IPS-NIHi7 (cell line): ENCODE results near the gene GPC6.

Experiments used
- DNase-seq: peaks from one replicate; pipeline ENCODE4 v3.0.0; 2012; ENCODE audit warnings: mixed read lengths; ENCODE audit errors: extremely low spot score

GPC6 gene

DNA sequence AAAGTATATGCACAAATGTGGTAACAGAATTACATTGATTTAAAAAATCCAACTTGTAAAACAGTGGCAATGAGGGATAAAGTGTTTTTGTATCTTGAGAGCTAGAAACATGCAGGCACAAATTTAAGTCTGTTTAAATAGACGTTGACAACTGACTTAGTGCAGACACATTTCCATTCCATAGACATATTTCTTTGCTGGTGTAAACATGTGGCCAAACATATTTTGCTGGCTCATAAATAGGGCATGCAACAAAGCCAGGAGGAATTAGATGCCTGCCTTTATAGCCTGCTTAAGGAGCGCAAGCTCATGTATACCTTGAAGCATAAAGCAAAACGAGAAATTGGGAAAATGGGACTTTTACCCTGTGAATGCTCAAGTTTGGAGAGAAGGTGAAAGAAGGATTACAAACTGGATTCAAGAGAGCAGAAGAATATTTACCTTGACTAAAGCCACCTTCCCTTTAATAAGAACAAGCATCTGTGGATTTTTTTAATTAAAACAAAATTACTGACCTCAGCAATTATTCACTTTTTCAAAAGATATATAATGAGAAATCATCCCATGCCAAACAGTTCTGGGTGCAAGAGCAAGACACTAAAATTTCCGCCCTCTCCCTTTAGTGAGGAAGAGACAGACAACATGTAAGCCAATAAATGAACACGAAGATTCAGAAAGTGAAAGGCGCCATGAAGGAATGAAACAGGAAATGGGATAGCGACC, 1181.9 kb downstream of the GPC6 start:
- DNase-seq = no peak

DNA sequence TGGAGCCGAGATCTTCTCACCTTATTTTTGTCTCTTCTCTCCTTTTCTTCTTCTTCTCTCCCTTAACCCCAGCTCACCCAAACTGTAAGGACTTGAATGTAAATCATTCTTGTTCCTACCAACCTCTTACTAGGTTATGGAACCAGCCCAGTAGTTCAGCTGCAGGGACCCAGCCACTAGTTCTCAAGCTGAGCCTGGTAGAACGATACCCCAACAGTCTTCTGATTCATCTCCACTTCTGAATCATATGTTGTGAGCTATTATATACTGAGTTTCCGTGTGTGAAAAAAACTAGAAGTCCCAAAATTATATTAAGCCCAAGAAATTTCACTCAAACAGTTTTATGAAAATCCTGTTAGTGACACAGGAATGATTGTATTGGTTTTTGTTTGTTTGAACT, 1185.1 kb downstream of the GPC6 start:
- no peak for DNase-seq

DNA sequence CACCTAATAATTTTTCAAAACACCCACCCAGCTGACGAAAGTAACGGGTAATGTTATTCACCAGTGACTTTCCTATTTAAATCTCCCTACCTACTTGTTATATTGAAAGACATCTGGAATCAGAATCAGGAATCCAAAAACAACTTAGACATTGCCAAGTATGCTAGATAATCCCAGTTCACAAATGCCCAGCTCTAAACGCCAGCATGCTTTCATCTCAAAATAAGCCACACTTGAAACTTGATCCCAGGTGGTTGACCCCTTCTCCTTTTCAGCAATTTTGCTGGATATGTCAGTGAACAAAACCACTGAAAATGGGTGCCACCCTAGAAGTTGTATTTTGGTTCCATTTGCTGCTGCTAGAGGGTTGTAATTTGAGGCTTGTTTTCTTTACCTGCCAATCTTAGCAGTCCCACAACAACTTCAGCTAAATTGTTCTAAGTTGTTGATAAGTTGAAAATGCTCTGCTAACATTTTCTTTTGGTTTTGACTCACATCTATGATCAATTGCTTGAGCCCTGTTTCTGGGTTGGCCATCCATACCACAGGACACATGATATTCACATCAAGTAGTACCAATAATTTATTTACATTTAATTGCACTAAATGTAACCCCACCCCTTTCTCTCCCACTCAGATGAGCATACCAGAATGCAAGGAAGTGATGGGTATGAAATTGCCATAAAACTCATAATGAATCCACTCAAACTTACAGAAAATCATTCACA, 1186.4 kb downstream of the GPC6 start:
- DNase-seq = no peak

DNA sequence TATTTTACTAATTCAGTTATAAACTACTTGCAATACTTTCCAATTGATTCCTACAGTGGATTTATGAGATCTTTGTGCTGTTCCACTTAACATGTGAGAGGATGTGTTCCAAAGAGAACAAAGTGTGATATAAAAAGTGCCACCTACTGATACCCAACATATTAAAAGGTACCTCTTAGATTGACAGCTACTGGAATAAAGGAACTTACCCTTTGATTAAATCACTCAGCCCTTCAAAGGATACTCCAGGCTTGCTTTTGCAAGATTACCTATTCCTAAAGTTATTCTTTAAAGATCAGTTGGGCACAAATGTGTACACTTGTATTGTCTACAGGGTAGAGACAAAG, 1187.0 kb downstream of the GPC6 start:
- DNase-seq = no peak

DNA sequence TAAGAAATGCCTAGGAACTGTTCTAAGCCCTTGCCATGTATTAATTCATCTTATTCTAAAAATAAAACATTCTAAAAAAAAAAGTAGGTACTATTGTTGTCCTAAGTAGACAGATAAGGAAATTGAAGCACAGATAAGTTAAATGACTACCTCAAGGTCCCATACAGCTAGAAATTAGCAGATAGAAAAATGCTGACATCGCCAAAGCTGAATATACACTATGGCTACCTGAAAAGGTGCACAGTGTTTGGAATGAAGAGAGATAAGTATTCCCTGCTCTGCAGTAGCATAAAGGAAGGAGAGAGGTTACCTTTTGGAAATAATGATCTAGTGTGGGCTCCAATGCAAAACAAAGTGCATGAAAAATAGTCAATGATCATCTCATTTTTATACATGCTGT, 1187.5 kb downstream of the GPC6 start:
- DNase-seq = no peak

DNA sequence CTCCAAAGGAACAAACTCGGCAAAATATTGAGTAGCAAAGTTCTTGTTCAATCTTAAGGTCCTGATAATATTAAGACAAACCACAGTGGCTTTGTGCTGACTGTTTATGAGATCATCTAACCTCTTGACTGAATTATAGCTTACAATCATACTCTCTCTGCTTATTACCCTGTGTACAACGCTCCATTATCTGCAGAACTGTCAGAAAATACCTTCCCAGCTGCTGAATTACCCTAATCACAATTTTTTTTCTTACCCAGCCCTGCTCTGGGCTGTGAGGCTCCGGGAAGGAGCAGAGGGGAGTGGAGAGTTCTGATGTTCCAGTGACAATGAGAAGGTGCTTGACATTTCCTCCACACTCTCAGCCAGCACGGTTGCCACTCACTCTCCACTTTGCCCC, 1188.1 kb downstream of the GPC6 start:
- no peak for DNase-seq

DNA sequence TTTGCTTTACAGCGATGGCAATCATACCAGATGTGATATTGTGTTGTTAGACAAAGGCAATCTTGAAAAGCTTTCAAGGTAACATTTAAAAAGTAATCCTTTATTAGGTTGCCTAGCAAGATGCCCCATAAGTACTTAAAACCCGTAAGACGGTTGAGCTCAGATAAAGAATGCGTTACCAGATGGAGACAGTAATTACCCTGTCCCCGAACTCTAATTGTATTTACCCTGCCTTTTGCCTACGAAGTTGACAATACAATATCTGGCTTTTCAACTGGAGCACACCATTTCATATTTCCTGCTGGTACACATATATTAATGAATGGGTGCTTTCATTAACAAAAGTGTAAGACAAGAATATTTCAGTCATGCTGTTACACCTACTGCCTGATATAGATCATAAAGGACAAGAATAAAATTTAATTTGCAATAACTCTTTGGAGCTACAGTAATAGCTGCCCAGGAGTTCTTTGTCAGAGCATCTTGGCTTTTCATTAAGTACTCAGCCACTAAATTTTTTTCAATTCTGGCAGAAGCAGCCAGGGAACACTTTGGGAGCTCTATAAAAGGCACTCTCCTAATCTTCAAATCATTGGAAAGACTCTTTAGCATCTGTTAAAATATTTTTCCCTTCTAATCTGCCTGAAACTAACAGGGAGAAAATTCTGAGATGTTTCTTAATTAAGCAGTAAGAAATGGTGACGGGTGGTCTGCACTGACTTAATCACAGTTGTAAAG, 1189.1 kb downstream of the GPC6 start:
- DNase-seq = no peak

DNA sequence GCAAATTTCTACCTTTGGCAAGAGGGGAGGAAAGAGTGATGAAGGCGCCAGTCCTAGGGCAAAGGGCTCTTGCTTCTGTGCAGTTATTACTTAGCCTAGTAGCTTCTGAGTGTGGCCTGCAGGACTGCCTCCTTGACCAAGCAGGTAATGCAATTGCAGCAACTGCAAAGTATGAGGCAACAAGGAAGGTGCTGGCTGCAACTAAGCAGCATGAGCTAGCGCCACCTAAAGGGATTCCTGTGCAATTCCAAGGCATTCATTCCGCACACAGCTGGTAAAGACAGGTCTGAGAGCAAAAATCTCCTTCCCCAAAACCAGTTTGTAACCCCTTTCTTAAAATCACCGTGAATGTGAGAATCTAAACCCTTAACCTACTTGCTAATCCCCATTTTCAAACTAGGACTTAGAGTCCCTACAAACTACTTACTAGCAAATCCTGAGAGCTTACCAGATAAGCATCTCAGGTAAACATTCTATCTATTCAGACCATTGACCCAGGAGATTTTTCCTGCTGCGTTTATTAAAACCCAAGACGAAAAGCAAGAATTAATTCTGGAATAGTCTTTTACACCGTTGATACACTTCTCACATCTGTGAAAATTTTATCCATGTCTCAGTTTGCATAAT, 1190.0 kb downstream of the GPC6 start:
- DNase-seq = peak; percentile 73

DNA sequence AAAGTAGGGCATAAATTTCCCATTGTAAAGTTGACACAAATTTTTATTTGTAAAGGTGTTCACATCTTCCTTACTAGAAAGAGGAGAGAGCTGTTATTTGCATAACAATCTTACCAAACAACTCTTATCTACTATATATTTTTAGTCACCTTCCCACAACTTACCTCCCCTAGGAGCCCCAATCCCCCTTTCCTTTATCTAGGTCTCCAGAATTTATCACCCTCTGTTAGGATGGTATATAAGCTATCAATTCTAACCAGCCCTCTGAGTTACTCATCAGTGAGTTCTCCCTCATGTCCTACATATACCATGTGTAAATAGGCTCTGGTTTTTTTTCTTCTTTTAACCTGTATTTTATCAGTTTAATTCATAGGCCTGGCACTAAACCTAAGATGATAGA, 1190.7 kb downstream of the GPC6 start:
- no peak for DNase-seq

DNA sequence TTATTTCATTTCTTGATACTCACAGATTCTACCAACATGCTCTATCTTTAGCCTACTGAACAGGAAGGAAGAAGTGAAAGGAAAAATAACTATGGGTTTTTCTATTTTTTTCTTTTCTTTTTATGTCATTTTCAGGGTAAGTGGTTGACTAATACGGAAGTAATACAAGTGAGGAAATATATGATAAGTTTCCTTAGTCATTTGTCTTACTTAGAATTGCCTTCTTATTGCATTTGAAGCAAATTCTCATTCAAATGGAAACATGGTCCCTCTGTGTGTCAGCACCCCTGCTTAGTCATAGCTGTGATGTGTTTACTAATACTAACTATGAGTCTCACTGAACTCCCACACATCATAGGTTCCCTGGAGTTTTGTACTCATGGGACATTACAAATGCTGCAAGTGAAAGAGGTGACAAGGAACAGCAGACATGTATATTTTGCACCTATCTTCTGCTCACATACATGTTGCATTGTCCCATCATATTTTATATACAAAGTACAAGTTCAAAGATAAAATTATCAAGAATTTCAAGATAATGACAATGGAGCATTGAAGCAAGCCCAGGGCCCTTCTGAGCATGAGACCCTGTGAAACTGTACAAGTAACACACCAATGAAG, 1192.8 kb downstream of the GPC6 start:
- DNase-seq = no peak

DNA sequence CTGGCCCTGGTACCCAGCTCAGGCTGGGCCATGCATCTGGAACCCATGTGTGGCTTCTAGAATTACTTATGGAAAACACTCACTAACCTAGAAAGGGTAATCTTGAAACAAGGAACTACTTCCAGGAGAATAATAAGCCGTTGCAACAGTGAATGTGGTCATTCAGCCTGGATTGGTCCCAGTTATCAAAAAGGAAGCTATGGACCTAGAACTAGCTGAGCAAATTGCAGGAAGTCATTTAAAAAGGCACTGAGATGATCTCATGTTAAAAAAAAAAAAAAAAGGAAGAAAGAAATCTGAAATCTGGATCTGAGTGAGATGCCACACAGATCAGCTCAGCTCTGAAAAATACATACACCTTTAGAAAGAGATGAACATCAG, 1193.3 kb downstream of the GPC6 start:
- DNase-seq = no peak

DNA sequence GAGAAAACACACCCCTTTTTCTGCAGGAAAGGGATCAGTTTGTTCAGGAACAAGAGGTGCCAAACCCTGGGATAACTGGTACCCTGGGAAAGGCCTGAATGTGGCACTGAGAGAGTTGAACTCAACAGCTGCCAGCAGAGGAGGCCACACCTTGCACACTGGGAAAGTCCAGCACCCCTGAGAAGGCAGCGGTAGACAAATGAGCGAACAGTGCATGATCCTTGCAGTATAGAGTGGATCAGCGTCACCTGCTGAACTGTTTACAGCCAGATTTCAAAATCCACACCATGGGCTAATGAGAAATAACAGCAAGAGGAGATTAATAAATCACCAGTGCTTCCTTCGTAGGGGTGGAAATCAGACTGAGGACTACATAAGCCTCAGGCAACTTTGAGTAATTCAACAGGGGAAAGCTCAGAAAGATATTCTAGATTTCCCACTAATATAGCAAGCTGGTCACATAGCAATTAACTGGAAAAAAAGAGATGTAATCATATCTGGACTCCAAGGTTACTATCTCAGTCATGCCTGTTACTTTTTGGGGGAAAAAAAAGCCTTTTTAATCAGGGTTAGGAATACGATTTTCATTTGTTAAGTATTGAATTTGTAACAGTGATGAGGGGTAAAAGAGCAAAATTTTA, 1200.8 kb downstream of the GPC6 start:
- no peak for DNase-seq

DNA sequence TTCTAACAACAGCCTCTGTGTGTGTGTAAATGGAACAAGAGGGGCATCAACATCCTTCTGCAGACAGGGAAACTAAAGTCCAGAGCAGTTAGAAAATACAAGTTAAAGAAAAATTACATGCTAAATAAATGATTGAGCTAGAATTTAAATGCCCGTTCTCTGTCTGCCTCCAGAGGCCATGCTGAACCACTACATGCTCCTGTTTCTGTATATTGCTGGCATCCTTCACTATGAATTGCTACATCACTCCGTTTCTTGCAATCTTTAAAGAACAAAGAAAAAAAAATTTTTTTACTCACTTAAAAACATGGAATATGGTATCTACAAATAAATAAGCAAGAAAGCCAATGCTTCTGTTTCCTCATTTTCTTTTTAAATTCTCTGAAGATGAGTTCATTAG, 1205.0 kb downstream of the GPC6 start:
- DNase-seq = no peak

DNA sequence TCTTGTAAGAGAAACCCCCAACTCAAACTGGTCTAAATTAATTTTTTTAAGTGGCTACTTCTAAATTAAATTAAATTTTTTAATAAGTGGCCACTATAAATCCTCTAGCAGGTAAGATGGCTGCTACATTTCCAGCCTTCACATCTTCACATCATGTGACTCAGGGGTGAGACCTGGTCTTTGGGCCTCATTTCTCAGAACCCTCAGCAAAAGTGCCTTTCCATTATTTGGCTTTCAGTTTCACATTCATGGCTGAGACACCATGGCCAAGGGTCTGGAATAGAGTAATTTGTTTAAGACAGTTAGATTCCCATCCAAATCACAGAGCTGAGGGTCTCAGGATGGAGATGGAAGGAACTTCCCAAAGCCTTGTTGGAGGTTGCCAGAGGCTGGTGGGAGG, 1205.4 kb downstream of the GPC6 start:
- no peak for DNase-seq

DNA sequence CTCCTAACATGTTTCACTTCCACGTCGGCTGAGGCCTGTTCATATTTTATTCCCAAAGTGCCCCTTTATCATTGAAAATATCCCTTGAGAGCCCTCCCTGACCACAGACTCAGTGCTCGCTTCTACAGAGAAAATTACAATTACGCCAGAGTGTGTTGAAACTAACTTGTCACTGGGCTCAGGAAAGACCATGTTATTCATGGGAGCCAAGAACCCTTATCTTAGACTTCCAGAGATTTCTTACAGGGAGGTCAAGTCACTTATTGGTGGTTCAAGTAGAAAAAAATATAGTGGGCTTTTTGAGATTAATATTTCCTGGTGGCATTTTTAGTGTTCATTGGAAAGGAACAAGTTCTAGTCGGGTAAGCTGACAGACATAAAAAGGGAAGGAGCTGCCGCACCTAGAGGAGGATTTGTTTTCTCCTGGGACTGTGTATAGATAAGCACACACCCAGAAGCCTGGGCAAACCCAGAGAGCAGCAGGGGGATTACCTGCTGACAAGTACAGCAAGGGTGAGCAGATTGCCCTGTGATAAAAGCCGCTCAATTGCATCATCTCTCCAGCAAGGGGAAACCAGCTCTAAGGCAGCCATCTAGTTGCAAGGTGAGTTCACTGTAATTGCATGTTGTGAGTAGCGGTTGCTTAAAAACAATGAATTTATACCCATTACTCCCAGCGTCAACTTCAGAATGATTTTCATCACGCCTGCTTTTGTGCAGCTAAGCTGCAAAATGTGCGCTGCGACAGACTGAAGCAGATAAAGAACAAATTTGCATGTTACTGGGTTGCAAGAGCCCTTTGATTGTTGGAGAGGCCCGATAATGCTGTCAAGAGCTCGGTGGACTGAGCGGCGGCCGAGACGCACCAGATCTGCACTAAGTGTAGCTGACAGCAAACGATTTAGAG, 1206.7 kb downstream of the GPC6 start:
- DNase-seq = peak; percentile 61

DNA sequence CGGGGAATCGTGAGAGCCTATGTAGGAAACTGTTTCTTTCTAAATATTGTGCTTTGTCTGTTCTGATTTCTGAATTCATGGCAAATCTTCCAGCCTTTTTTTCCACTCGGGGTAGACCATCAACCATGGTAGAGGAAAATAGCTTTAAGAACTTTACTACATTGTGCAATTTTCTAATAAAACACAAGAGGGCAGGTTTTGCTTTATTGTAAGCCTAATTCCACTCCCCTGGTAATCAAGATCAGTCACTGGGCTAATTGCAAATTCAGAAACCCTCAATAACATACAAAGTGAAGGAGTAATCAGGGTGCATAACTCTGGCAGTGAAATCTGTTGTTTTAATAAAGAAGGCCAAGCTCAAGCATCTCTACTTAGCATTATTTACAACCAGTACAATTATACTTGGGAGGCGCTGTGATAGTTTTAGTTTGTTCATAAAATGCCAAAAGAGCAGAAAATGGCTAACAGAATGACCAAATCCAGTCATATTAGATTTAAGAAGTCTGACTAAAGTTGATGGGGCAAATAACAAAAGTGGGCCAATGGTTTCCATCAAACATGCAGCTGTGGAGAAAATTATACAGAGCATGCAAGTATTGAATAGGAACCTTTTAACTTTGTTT, 1209.1 kb downstream of the GPC6 start:
- peak; percentile 54 for DNase-seq

DNA sequence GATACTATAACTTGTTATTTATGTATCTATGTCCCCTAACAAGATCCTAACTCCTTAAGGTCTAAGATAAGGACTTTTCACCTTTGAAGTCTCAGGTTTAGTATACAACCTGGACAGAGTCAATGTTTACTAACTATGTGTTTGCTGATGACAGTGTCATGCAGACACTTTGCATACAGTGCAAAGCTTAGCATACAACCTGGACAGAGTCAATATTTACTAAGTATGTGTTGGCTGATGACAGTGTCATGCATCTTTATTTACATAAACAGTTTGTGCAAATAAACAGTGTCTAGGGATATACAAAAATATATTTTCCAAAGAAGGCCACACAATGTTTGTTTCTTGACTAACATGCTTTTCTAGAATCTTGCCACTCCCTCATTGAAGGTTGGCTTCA, 1218.2 kb downstream of the GPC6 start:
- DNase-seq = no peak

DNA sequence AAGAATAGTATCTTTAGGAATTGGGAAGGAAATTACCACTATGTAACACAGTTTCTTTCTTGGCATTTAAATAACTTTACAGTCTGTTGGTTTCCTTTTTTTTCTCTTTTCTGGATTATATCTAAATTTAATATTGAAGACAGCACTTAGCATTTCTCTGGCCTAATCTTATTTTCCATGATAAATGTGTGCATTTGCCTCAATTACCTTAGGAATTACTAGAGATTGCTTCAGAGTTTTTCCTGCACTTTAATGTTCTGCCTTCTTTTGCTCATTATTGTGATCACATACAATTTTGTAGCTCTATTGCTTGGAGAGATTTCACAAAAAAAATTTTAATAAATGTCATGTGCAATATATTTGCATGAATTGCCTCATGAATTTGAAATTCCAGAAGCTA, 1227.7 kb downstream of the GPC6 start:
- DNase-seq = no peak

DNA sequence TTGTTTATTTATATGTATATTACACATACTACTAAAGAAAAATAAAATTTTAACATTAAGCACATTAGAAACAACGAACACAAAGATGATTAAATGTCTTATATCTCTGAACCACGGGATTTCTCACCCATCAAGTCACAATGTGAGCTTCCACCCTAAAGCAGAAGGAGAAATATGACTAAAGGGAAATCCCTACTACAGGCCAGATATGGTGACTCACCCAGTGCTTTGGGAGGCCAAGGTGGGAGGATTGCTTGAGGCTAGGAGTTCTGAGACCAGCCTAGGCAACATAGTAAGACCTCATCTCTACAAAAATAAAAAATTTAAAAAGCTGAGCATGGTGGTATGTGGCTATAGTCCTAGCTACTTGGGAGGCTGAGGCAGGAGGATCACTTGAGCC, 1228.3 kb downstream of the GPC6 start:
- DNase-seq = no peak

DNA sequence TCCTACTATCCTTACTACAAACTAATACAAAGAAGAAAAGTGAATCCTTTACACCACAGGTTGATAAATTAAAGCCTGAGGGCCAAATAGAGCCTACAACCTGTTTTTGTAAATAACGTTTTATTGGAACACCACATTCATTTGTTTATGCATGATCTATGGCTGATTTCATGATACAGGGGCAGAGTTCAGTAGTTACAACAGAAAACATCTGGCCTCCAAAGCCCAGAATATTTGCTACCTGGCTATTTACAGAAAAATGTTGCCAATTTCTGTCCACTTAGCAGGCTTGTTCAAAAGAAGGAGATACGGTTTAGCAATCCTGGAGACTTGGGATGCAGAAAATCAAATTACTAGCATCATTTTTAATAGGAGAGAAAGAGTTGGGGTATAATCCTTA, 1228.8 kb downstream of the GPC6 start:
- no peak for DNase-seq
